HG03457 (cell line): ENCODE data around the gene GLIPR1.
"Not testable (repeated sequence)": the region's sequence is repeated elsewhere in the genome, so short reads cannot be mapped to it uniquely, and the experiment has no call there.

Source experiments
- ATAC-seq: cut with Tn5 transposase; IDR thresholded peaks from one replicate; pipeline ENCODE4 v1.9.1; 2021; ENCODE audit warnings: moderate number of reproducible peaks; ENCODE audit not compliant: unreplicated experiment

The GLIPR1 gene

GRCh38 chr12:75508159-75508558 lies 27.6 kb downstream of the GLIPR1 start:
- no peak for ATAC-seq

DNA sequence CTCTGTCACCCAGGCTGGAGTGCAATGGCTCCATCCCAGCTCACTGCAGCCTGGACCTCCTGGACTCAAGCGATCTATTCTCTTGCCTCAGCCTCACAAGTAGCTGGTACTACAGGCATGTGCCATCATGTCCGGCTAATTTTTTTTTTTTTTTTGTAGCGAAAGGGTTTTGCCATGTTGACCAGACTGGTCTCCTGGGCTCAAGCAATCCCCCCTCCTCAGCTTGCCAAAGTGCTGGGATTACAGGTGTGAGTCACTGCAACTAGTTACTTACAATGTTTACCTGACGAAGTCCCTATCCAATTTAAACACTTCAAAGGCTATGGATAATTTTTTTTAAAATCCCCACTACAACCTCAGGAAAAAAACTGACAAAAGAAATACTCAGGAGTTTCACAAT lies 29.1 kb downstream of the GLIPR1 start:
- no peak for ATAC-seq

DNA sequence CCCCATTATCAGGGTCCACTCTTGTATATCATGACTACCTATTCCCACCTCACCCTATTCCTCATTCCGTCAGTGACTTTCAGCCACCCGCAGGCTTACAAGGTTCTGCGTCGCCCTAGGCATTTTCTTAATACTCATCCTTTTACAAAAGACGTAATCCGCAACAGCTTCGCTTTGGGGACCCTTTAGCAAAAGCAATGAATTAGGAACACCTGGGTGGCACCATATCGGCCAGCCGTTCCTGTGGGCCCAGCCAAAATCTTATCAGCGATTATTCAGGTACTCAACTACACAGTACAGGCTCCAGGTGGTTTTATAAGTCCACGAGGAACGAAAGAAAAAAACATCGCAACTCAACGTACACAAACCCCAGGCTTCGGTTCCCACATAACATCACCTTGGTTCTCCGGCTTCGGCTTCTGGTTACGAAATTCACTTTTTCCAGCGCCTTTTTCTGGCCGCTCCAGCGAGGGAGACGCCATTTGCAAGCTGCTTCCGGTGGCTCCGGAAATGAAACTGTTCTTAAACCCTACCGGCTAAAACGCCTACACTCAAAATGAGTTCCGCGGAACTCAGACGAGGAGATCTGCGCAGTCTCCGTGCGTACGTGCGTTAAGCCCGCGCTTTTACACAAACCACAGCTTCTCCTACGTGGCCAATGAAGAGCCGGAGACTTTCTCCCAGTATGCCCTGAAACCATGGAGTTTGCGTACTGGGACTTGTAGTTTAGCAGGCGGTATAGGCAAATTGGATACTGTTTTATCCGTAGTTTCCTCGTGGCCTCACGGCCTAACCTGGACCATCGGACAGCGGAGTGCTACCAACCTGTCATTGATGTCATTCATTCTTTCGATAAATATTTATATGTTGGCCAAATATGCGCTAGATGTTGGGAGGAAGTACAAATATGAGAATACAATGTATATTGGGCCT lies 30.8 kb downstream of the GLIPR1 start, which contains the start of gene KRR1:
TSS of gene KRR1 (minus strand) at position 494 of the 933 bp plus-strand sequence. CDS start at position 482, 12 bp downstream.
- peak; percentile 97 for ATAC-seq

DNA sequence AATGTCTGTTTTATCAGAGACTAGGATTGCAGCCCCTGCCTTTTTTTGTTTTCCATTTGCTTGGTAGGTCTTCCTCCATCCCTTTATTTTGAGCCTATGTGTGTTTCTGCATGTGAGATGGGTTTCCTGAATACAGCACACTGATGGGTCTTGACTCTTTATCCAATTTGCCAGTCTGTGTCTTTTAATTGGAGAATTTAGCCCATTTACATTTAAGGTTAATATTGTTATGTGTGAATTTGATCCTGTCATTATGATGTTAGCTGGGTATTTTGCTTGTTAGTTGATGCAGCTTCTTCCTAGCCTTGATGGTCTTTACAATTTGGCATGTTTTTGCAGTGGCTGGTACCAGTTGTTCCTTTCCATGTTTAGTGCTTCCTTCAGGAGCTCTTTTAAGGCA lies 40.7 kb downstream of the GLIPR1 start:
- ATAC-seq = not testable (repeated sequence)

- not testable (repeated sequence) for ATAC-seq
Observed at GRCh38 chr12:75522124-75522523, 41.6 kb downstream of the GLIPR1 start.

GRCh38 chr12:75525263-75525662 lies 44.7 kb downstream of the GLIPR1 start:
- no peak for ATAC-seq

GRCh38 chr12:75526655-75527511 lies 46.3 kb downstream of the GLIPR1 start:
- ATAC-seq = peak; percentile 95

DNA sequence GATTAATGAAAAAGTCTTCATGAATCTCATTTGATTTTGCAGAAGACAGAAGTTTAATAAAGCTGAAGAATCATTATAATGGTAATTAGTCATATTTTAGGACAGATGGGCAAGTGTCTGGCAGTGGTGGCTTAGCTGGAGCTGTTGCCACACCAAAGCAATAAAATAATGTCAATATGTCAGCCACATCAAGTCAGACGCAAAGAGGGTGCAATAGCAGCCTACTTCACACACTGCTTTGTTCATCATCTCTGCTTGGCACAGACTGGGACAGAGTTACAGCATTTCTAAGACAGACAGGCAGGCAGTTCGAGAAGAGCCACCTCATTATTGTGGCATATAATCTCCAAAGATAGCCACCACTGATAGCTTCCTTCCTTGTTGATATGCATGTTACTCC lies 47.7 kb downstream of the GLIPR1 start:
- ATAC-seq = no peak

GRCh38 chr12:75528692-75529091 lies 48.1 kb downstream of the GLIPR1 start:
- ATAC-seq = no peak

- no peak for ATAC-seq
Observed at GRCh38 chr12:75529316-75529715, 48.8 kb downstream of the GLIPR1 start.

DNA sequence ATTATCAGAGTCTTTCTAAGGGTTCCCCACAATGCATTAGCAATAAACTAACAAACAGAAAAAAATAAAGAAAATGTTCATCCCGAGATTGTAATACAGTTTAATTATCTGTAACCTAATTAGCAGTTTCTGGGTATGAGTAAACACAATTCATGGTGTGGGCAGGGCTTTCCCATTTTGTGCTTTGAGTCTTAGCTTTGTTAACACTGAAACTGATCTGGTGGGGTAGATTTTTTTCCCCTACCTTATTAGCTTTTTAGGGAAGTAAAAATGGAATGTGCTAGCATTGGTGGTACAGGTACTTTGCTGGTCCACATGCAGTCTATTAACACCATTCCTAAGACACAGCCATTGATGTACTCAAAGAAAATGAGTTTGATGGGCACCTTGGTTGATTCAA lies 49.3 kb downstream of the GLIPR1 start:
- ATAC-seq = no peak

GRCh38 chr12:75533239-75533638 lies 52.7 kb downstream of the GLIPR1 start:
- no peak for ATAC-seq

DNA sequence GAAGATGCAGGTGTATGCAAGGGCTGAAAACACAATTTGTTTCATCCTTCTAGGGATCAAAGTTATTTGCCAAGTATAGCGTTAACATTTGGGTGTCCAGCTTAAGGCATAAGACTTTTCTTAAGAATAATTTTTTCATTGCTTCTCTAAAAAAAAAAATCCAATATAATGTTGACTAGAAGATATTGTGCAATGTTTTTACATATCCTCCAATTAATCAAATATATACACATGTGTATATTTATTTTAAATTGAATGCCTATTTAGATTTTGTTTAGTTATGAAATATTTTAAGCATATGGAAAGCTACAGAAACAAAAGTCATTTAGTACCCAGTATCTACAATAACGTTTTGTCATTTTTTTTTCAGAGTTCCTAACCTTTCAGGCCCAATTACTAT lies 59.3 kb downstream of the GLIPR1 start:
- ATAC-seq = no peak

- no peak for ATAC-seq
Observed at GRCh38 chr12:75542942-75543341, 62.4 kb downstream of the GLIPR1 start.

DNA sequence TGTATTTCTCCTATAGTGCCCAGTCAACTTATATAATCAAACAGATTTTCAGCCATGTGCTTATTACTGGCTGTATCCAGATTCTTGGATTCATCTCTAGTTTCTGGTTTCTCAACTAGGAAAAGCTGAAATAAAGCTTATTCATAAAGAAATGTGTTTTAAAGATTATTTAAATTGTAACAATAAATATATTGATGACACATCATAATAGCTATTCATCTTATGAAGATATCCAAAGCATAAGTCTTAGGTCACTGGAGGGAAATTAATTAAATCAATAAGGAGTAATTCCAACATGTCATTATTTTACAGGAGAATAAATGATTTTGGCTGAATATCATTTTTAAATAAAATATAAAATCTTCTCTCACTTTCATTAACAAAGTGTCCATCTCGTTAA lies 63.0 kb downstream of the GLIPR1 start:
- ATAC-seq = no peak

GRCh38 chr12:75545636-75546035 lies 65.1 kb downstream of the GLIPR1 start:
- ATAC-seq = no peak

- no peak for ATAC-seq
Observed at GRCh38 chr12:75548879-75549278, 68.3 kb downstream of the GLIPR1 start.

- ATAC-seq = no peak
Observed at GRCh38 chr12:75549989-75550388, 69.4 kb downstream of the GLIPR1 start.

DNA sequence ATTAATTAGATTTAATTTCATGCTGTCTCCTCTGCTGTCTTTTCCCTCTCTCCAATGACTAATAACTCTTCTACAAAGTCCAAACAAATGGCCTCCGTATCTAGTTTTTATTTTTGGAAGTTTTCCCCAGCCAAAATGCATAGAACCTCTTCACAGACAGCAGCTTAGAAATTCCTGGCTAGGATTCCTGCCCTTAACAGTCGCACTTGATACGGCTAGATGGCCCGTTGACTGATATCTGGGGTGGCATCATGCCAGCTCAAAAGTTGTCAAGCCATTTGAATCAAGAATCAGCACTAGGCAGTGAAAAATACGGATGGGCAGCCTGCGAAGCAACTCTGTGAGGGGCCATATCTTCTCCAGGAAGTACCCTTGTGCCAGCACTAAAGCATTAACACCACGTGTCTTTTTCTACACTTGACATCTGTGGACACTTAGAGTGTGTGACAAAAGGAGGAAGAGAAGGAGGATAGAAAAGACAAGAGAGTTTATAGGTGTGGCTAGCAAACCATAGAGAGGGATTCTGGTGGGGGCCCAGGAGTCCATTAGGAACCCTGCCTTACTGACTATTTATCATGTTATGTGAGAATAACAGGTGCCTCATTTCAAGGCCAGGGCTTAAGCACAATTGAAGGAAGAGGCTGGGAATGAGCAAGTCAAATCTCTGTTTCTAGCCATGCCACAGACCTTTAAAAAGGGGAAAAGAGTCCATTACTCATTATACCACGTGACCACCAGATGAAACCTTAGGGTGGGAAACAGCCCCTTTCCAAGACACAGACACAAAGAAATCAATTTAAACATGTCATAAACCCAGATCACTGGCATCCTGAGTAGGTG lies 70.1 kb downstream of the GLIPR1 start:
- ATAC-seq = no peak

- ATAC-seq = no peak
Observed at GRCh38 chr12:75551477-75551876, 70.9 kb downstream of the GLIPR1 start.

DNA sequence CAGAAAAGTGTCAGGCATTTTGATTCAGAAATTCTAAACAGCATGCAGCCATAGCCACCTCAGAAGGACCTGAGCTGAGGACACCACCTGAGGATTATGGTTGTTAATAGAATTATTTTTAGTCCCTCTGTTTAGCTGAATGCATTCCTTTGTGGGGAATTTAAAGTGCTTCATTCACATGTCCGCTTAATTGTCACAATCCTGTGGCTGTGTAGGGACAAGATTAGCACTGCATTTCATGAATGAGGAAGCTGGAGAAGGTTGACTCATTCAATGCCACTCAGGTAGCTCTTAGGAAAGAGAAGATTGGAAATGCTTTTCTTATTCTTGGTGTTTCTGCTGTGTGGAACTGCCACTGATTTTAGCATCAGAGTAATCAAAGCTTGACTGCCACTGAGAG lies 72.8 kb downstream of the GLIPR1 start:
- ATAC-seq = no peak
